Endothelial cell of umbilical vein (primary cell): ENCODE results near the gene BUB1B. TPM values are rescaled to one million over a fixed set of nuclear protein-coding genes. Genes with fewer than 3 reads are reported as not detected.

Experiments used
- BruUV-seq: library from RNA; stranded (reverse); fragments of 400-500 nt; replicated peaks from 2 replicates; lab custom pipeline; 2021; lab: Mats Ljungman, UMichigan
- CTCF ChIA-PET: fragments of 300-600, 350-600 bp; sonication (Branson Sonifier 250); formaldehyde crosslinking; loops from one replicate; lab custom pipeline; 2021; ENCODE audit warnings: antibody characterized with exemption, inconsistent platforms; lab: Charles Lee
- POLR2A ChIA-PET: fragments of 300-600, 350-600 bp; sonication (Branson Sonifier 250); formaldehyde crosslinking; loops from one replicate; lab custom pipeline; 2021; ENCODE audit warnings: antibody characterized with exemption, inconsistent platforms; lab: Charles Lee
- DNase-seq: peaks from one replicate; pipeline ENCODE4 v3.0.0-alpha.2; 2011; ENCODE audit warnings: low read depth, low spot score
- FAIRE-seq: peaks from 2 replicates; lab custom pipeline; 2011; peaks lifted over from hg19 to GRCh38; lab: Jason Lieb, UNC
- H2AFZ ChIP-seq: 2 replicates; pipeline ENCODE4 v1.6.0; 2012; ENCODE audit warnings: low read depth, low read length, control low read depth, inconsistent platforms
- H3K27ac ChIP-seq: 2 replicates; pipeline ENCODE4 v1.5.1; 2011; ENCODE audit warnings: low read depth, mild to moderate bottlenecking, control low read depth, low read length, moderate library complexity; ENCODE audit not compliant: insufficient read depth
- H3K27me3 ChIP-seq, 2 experiments: 2 replicates each; pipeline versions ENCODE4 v1.6.0 to v1.6.1; 2011; ENCODE audit warnings: low read length in 2 of 2, mixed read lengths in 1 of 2; ENCODE audit not compliant: control insufficient read depth in 2 of 2, insufficient read depth in 2 of 2
- H3K36me3 ChIP-seq, 2 experiments: 2 replicates in 1 of 2; 3 replicates in 1 of 2; pipeline ENCODE4 v1.5.1; 2011; ENCODE audit warnings: low read length in 2 of 2, mild to moderate bottlenecking in 1 of 2, moderate library complexity in 1 of 2; ENCODE audit not compliant: control insufficient read depth in 2 of 2, insufficient read depth in 2 of 2; ENCODE audit errors: extremely low read depth in 1 of 2
- H3K4me1 ChIP-seq: 3 replicates; pipeline ENCODE4 v1.5.1; 2011; ENCODE audit warnings: mild to moderate bottlenecking, low read length; ENCODE audit not compliant: control insufficient read depth, insufficient read depth; ENCODE audit errors: extremely low read depth
- H3K4me2 ChIP-seq: 2 replicates; pipeline ENCODE4 v1.6.1; 2011; ENCODE audit warnings: low read length, control low read depth, mixed read lengths; ENCODE audit not compliant: insufficient read depth
- H3K4me3 ChIP-seq, 3 experiments: fragments of 200-600 bp in 1 of 3; sonication (generic), shearing (Covaris generic) in 1 of 3; replicated peaks in 1 of 3; 2 replicates each; pipeline ENCODE4 v1.5.1; 2011 to 2016; ENCODE audit warnings: control low read depth in 3 of 3, low read length in 3 of 3, mild to moderate bottlenecking in 2 of 3, inconsistent platforms in 1 of 3, low read depth in 1 of 3, moderate library complexity in 1 of 3; ENCODE audit not compliant: insufficient read depth in 1 of 3
- H3K79me2 ChIP-seq: 2 replicates; pipeline ENCODE4 v1.6.0; 2012; ENCODE audit warnings: low read length, inconsistent platforms; ENCODE audit not compliant: control insufficient read depth, insufficient read depth
- H3K9ac ChIP-seq: replicated peaks from 2 replicates; pipeline ENCODE3; 2011; ENCODE audit warnings: low read length, control low read depth; ENCODE audit not compliant: insufficient read depth; ENCODE audit errors: extremely low read depth
- H3K9me1 ChIP-seq: replicated peaks from 3 replicates; pipeline ENCODE4 v1.6.0; 2011; ENCODE audit warnings: mild to moderate bottlenecking, low read length; ENCODE audit not compliant: control insufficient read depth, insufficient read depth; ENCODE audit errors: extremely low read depth
- H3K9me3 ChIP-seq: replicated peaks from 2 replicates; pipeline ENCODE4 v1.5.1; 2012; ENCODE audit warnings: low read length, inconsistent platforms; ENCODE audit not compliant: control insufficient read depth, insufficient read depth
- H4K20me1 ChIP-seq: replicated peaks from 2 replicates; pipeline ENCODE3; 2011; ENCODE audit warnings: mild to moderate bottlenecking, low read length; ENCODE audit not compliant: control insufficient read depth, insufficient read depth; ENCODE audit errors: extremely low read depth
- EZH2 ChIP-seq: IDR thresholded peaks from 2 replicates; pipeline ENCODE4 v1.6.1; 2012; ENCODE audit warnings: borderline replicate concordance, low read depth, mild to moderate bottlenecking, moderate library complexity, low read length, inconsistent platforms; ENCODE audit not compliant: severe bottlenecking
- FOS ChIP-seq: IDR thresholded peaks from 2 replicates; pipeline ENCODE4 v1.6.1; 2011; ENCODE audit warnings: mild to moderate bottlenecking, low read length, moderate library complexity, borderline replicate concordance; ENCODE audit not compliant: insufficient read depth
- GATA2 ChIP-seq: IDR thresholded peaks from 2 replicates; pipeline ENCODE4 v1.7.0; 2011; ENCODE audit warnings: low read depth, mild to moderate bottlenecking, moderate library complexity, mixed read lengths, low read length; ENCODE audit not compliant: insufficient read length, insufficient read depth
- JUN ChIP-seq: IDR thresholded peaks from 2 replicates; pipeline ENCODE4 v1.6.1; 2011; ENCODE audit warnings: borderline replicate concordance, low read depth; ENCODE audit not compliant: insufficient read length, insufficient read depth
- MYC ChIP-seq: IDR thresholded peaks from one replicate; pipeline ENCODE4 v1.6.1; 2011; ENCODE audit warnings: mild to moderate bottlenecking, low read depth, low read length
- POLR2A ChIP-seq: IDR thresholded peaks from 2 replicates; pipeline ENCODE4 v1.6.1; 2012; ENCODE audit warnings: low read depth, mild to moderate bottlenecking, control low read depth, low read length
- POLR2AphosphoS5 ChIP-seq: IDR thresholded peaks from 2 replicates; pipeline ENCODE4 v1.6.1; 2012; ENCODE audit warnings: low read depth, mild to moderate bottlenecking, control low read depth, low read length, moderate library complexity; ENCODE audit not compliant: insufficient read depth
- dilution Hi-C: fragments of 300-500 bp; cut with MboI; formaldehyde crosslinking; loops from one replicate; pipeline ENCODE4 v1.15.0; 2019; ENCODE audit warnings: low sequenced_read_pairs; ENCODE audit not compliant: extremely low pct_ligation_motif_present
- intact Hi-C: fragments of 100-400 bp; cut with micrococcal nuclease; formaldehyde crosslinking; loops from one replicate; pipeline ENCODE4 v1.10.0; 2022
- polyA plus RNA-seq, 4 experiments: library from polyadenylated mRNA; depleted of rRNA in 3 of 4; stranded (reverse) in 3 of 4; unstranded in 1 of 4; fragments of >200 nt; gene quantifications; 2 replicates each; pipeline versions ENCODE4 v1.2.1 to v1.2.3, GENCODE V29; 2011 to 2012; ENCODE audit warnings: missing spikeins in 1 of 4
- total RNA-seq: library from RNA; stranded (reverse); gene quantifications from 2 replicates; pipeline ENCODE4 v1.2.3, GENCODE V29; 2021
- TF ChIP-seq, protein P1 (sequence below): IDR thresholded peaks from 2 replicates; pipeline ENCODE4 v1.6.1; 2011; ENCODE audit not compliant: insufficient read depth, insufficient read length
- TF ChIP-seq, protein P2 (sequence below), 2 donors: IDR thresholded peaks; 1 replicate in 1 of 2; 2 replicates in 1 of 2; pipeline ENCODE4 v1.5.1; 2011; ENCODE audit warnings: low read length in 2 of 2, mild to moderate bottlenecking in 2 of 2, moderate library complexity in 2 of 2, control low read depth in 1 of 2, inconsistent platforms in 1 of 2, low read depth in 1 of 2; ENCODE audit not compliant: insufficient read depth in 1 of 2; ENCODE audit errors: extremely low read depth in 1 of 2

Gene BUB1B
- total and polyA plus RNA-seq, 2 donors (not counting 3 experiments of a cell fraction or from before 2014, with no cell fraction given) = 12.2 to 69.8 TPM

GRCh38 chr15:40130799-40131502 lies 29.9 kb upstream of the BUB1B start:
- H3K27me3 ChIP-seq = peaks cover 0 to 3% of the 10 kb centered on the region in 2 experiments
- H3K79me2 ChIP-seq = no peaks in the 10 kb centered on the region
- H3K9ac ChIP-seq = no peak overlapping the region
- no peak overlapping the region for H3K27ac ChIP-seq
- no TSS peak for BruUV-seq
- H3K4me2 ChIP-seq = no peak overlapping the region
- ChIA-PET POLR2A (no interaction called here), CTCF (no interaction called here)
- DNase-seq (no peak), FAIRE-seq (no peak)
- H3K4me3 ChIP-seq = no peak overlapping the region
- dilution Hi-C loops = no loop called here
- no peaks in the 10 kb centered on the region for H3K9me1 ChIP-seq
- no peaks in the 10 kb centered on the region for H3K4me1 ChIP-seq
- no peak for TF ChIP-seq EZH2
- TF ChIP-seq, protein P1, sequence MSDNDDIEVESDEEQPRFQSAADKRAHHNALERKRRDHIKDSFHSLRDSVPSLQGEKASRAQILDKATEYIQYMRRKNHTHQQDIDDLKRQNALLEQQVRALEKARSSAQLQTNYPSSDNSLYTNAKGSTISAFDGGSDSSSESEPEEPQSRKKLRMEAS = no peak
- no peak for TF ChIP-seq GATA2
- no peak for TF ChIP-seq JUN
- TF ChIP-seq, protein P2, sequence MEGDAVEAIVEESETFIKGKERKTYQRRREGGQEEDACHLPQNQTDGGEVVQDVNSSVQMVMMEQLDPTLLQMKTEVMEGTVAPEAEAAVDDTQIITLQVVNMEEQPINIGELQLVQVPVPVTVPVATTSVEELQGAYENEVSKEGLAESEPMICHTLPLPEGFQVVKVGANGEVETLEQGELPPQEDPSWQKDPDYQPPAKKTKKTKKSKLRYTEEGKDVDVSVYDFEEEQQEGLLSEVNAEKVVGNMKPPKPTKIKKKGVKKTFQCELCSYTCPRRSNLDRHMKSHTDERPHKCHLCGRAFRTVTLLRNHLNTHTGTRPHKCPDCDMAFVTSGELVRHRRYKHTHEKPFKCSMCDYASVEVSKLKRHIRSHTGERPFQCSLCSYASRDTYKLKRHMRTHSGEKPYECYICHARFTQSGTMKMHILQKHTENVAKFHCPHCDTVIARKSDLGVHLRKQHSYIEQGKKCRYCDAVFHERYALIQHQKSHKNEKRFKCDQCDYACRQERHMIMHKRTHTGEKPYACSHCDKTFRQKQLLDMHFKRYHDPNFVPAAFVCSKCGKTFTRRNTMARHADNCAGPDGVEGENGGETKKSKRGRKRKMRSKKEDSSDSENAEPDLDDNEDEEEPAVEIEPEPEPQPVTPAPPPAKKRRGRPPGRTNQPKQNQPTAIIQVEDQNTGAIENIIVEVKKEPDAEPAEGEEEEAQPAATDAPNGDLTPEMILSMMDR (IDR thresholded peaks at IDR 0.05; ENCODE audit: extremely low read depth in 1 of 2, insufficient read depth in 1 of 2, low read depth in 1 of 2, low read length in 2 of 2) = no peak
- TF ChIP-seq FOS = no peak
- no peak for TF ChIP-seq POLR2AphosphoS5
- TF ChIP-seq MYC = no peak
- TF ChIP-seq POLR2A = no peak
- no peaks in the 10 kb centered on the region for H3K9me3 ChIP-seq
- intact Hi-C loops = no loop called here
- no peaks in the 10 kb centered on the region for H3K36me3 ChIP-seq
- H4K20me1 ChIP-seq = no peaks in the 10 kb centered on the region
- H2AFZ ChIP-seq = no peak overlapping the region
